H9 (cell line): ENCODE data around the gene N4BP2. TPM values are rescaled to one million over a fixed set of nuclear protein-coding genes. Genes with fewer than 3 reads are reported as not detected.

Source experiments
- DNase-seq: peaks from one replicate; pipeline ENCODE4 v3.0.0-alpha.2; 2017
- H2AFZ ChIP-seq: one replicate; pipeline ENCODE4 v1.6.1; 2013; ENCODE audit warnings: mild to moderate bottlenecking, low read length, control low read depth, moderate library complexity
- H2AK5ac ChIP-seq: 2 replicates; pipeline ENCODE4 v1.6.1; 2013; ENCODE audit warnings: low read length, control low read depth, mixed read lengths; ENCODE audit not compliant: insufficient read length
- H2BK120ac ChIP-seq: one replicate; pipeline ENCODE4 v1.6.1; 2013; ENCODE audit warnings: low read depth, mild to moderate bottlenecking, low read length, control low read depth, inconsistent platforms; ENCODE audit not compliant: poor library complexity, severe bottlenecking
- H2BK12ac ChIP-seq: 2 replicates; pipeline ENCODE4 v1.6.1; 2013; ENCODE audit warnings: low read length, control low read depth, mixed read lengths, low read depth; ENCODE audit not compliant: insufficient read length
- H2BK15ac ChIP-seq: 2 replicates; pipeline ENCODE4 v1.6.1; 2013; ENCODE audit warnings: low read depth, low read length, control low read depth
- H2BK20ac ChIP-seq: one replicate; pipeline ENCODE4 v1.6.1; 2013; ENCODE audit warnings: low read depth, mild to moderate bottlenecking, low read length, control low read depth, inconsistent platforms; ENCODE audit not compliant: poor library complexity, severe bottlenecking
- H2BK5ac ChIP-seq: 2 replicates; pipeline ENCODE4 v1.6.1; 2013; ENCODE audit warnings: low read length, control low read depth, mixed read lengths; ENCODE audit not compliant: insufficient read length
- H3K14ac ChIP-seq: 2 replicates; pipeline ENCODE4 v1.6.1; 2013; ENCODE audit warnings: low read length, control low read depth; ENCODE audit not compliant: insufficient read depth
- H3K18ac ChIP-seq: 2 replicates; pipeline ENCODE4 v1.6.1; 2013; ENCODE audit warnings: low read depth, mild to moderate bottlenecking, mixed read lengths, low read length, control low read depth; ENCODE audit not compliant: insufficient read length
- H3K23ac ChIP-seq: 2 replicates; pipeline ENCODE4 v1.6.1; 2013; ENCODE audit warnings: low read length, control low read depth, mixed read lengths, low read depth; ENCODE audit not compliant: insufficient read length
- H3K23me2 ChIP-seq: 2 replicates; pipeline ENCODE4 v1.6.1; 2013; ENCODE audit warnings: low read depth, mild to moderate bottlenecking, mixed read lengths, low read length, control low read depth; ENCODE audit not compliant: insufficient read length, poor library complexity, severe bottlenecking
- H3K27ac ChIP-seq: 2 replicates; pipeline ENCODE4 v1.5.1; 2013; ENCODE audit warnings: low read length, control low read depth, mixed read lengths, low read depth; ENCODE audit not compliant: insufficient read length
- H3K27me3 ChIP-seq: 2 replicates; pipeline ENCODE4 v1.6.1; 2013; ENCODE audit warnings: low read length, control low read depth, inconsistent platforms; ENCODE audit not compliant: insufficient read depth
- H3K4ac ChIP-seq: 2 replicates; pipeline ENCODE4 v1.6.1; 2013; ENCODE audit warnings: low read depth, mild to moderate bottlenecking, control low read depth, inconsistent platforms, low read length, moderate library complexity
- H3K4me1 ChIP-seq: 2 replicates; pipeline ENCODE4 v1.6.1; 2013; ENCODE audit warnings: low read length, control low read depth, inconsistent platforms; ENCODE audit not compliant: insufficient read depth
- H3K4me2 ChIP-seq: 2 replicates; pipeline ENCODE4 v1.6.1; 2013; ENCODE audit warnings: low read length, control low read depth, mixed read lengths; ENCODE audit not compliant: insufficient read length, insufficient read depth
- H3K56ac ChIP-seq: 2 replicates; pipeline ENCODE4 v1.6.1; 2013; ENCODE audit warnings: low read depth, mild to moderate bottlenecking, mixed read lengths, low read length, control low read depth; ENCODE audit not compliant: insufficient read length
- H3K79me1 ChIP-seq: 2 replicates; pipeline ENCODE4 v1.6.1; 2013; ENCODE audit warnings: low read depth, mild to moderate bottlenecking, moderate library complexity, low read length, control low read depth, inconsistent platforms; ENCODE audit not compliant: insufficient read depth, poor library complexity, severe bottlenecking
- H3K79me2 ChIP-seq: 2 replicates; pipeline ENCODE4 v1.6.1; 2013; ENCODE audit warnings: low read length, control low read depth, inconsistent platforms; ENCODE audit not compliant: insufficient read depth
- H3K9ac ChIP-seq: 2 replicates; pipeline ENCODE4 v1.6.1; 2013; ENCODE audit warnings: low read length, control low read depth, mixed read lengths; ENCODE audit not compliant: insufficient read length; ENCODE audit errors: extremely low read depth
- H3K9me3 ChIP-seq: one replicate; pipeline ENCODE4 v1.6.1; 2013; ENCODE audit warnings: low read depth, low read length, inconsistent platforms; ENCODE audit not compliant: control insufficient read depth
- H3T11ph ChIP-seq: one replicate; pipeline ENCODE4 v1.6.1; 2013; ENCODE audit warnings: mild to moderate bottlenecking, low read length, control low read depth, inconsistent platforms
- H4K20me1 ChIP-seq: one replicate; pipeline ENCODE4 v1.6.1; 2013; ENCODE audit not compliant: control insufficient read depth, insufficient read length, insufficient read depth
- H4K5ac ChIP-seq: 2 replicates; pipeline ENCODE4 v1.6.1; 2013; ENCODE audit warnings: low read depth, mild to moderate bottlenecking, mixed read lengths, low read length, control low read depth; ENCODE audit not compliant: insufficient read length
- H4K8ac ChIP-seq: replicated peaks from 2 replicates; pipeline ENCODE4 v1.6.1; 2013; ENCODE audit warnings: low read length, control low read depth, mixed read lengths, low read depth; ENCODE audit not compliant: insufficient read length
- H4K91ac ChIP-seq: 2 replicates; pipeline ENCODE4 v1.6.1; 2013; ENCODE audit warnings: low read depth, mild to moderate bottlenecking, moderate library complexity, mixed read lengths, low read length, control low read depth; ENCODE audit not compliant: insufficient read length
- H3K27ac Mint-ChIP-seq, 3 experiments: 2 replicates in 2 of 3; 3 replicates in 1 of 3; pipeline ENCODE4 v1.8.0; 2020 to 2021; ENCODE audit warnings: mixed read lengths in 3 of 3, mild to moderate bottlenecking in 1 of 3, moderate library complexity in 1 of 3
- H3K27me3 Mint-ChIP-seq: 2 replicates; pipeline ENCODE4 v1.8.0; 2021; ENCODE audit warnings: low read depth, mild to moderate bottlenecking, moderate library complexity, mixed read lengths
- H3K36me3 Mint-ChIP-seq, 3 experiments: 2 replicates in 2 of 3; 3 replicates in 1 of 3; pipeline ENCODE4 v1.8.0; 2020 to 2021; ENCODE audit warnings: low read depth in 3 of 3, mixed read lengths in 3 of 3; ENCODE audit not compliant: insufficient read depth in 1 of 3
- H3K4me1 Mint-ChIP-seq, 2 experiments: 2 replicates each; pipeline ENCODE4 v1.8.0; 2020; ENCODE audit warnings: mixed read lengths in 2 of 2
- H3K4me3 Mint-ChIP-seq, 2 experiments: 2 replicates in 1 of 2; 3 replicates in 1 of 2; pipeline ENCODE4 v1.8.0; 2020 to 2021; ENCODE audit warnings: mild to moderate bottlenecking in 2 of 2, mixed read lengths in 2 of 2, moderate library complexity in 1 of 2
- H3K9me3 Mint-ChIP-seq, 2 experiments: 2 replicates in 1 of 2; 3 replicates in 1 of 2; pipeline ENCODE4 v1.8.0; 2020; ENCODE audit warnings: mild to moderate bottlenecking in 2 of 2, mixed read lengths in 2 of 2, moderate library complexity in 1 of 2
- CTCF ChIP-seq: fragments of 200-600 bp; sonication (generic); conservative IDR thresholded peaks from 3 replicates; pipeline ENCODE4 v1.8.0; 2021; ENCODE audit warnings: antibody characterized with exemption, mild to moderate bottlenecking
- whole genome bisulfite sequencing: extraction: QIAGEN DNeasy Blood & Tissue Kit; methylation state at CpG from one replicate; pipeline ENCODE4 v1.1.7; 2013; ENCODE audit warnings: missing lambda C conversion rate, low lambda C conversion rate, mixed read lengths; ENCODE audit not compliant: insufficient read length; ENCODE audit errors: extremely low coverage; 5-methylcytosine and 5-hydroxymethylcytosine counted together
- total RNA-seq: library from RNA; stranded (reverse); gene quantifications from 2 replicates; pipeline ENCODE4 v1.2.1, GENCODE V29; 2021

N4BP2 gene
- total RNA-seq, 1 experiment from 2014 or later: 35.0 TPM

- TF ChIP-seq CTCF: no peak
- Histone ChIP-seq H2BK15ac (no peak overlapping the region), H4K20me1 (no peaks in the 10 kb centered on the region)
Measured at GRCh38 chr4:40065010-40065409, 8.4 kb downstream of the N4BP2 start.

More at GRCh38 chr4:40065010-40065409, 8.4 kb downstream of the N4BP2 start:
- no peak overlapping the region for H3K18ac ChIP-seq
- H3K27me3 ChIP-seq: no peaks in the 10 kb centered on the region
- H4K8ac ChIP-seq: no peak overlapping the region
- H3K79me2 ChIP-seq: peaks cover 13% of the 10 kb centered on the region; the same call in 1 of the 2 replicates
- no peak overlapping the region for H3K27ac ChIP-seq
- no peaks in the 10 kb centered on the region for H3K4me1 ChIP-seq
- no peak overlapping the region for H3K14ac ChIP-seq
- no peak overlapping the region for H2AK5ac ChIP-seq
- no peak overlapping the region for H2AFZ ChIP-seq
- H3K23ac ChIP-seq: no peak overlapping the region
- no peak overlapping the region for H2BK12ac ChIP-seq
- no CpG with 5 or more reads among the region's 3 CpGs for WGBS
- H3K9me3 ChIP-seq: no peaks in the 10 kb centered on the region
- no peak overlapping the region for H3K56ac ChIP-seq
- no peak for DNase-seq
- no peak overlapping the region for H4K5ac ChIP-seq
- no peaks in the 10 kb centered on the region for H3K23me2 ChIP-seq
- H3K9ac ChIP-seq: no peak overlapping the region
- H3K27ac Mint-ChIP-seq: peak overlapping the region in 1 of 3 experiments; percentile 61; a peak in 1 of 7 replicates
- H3K4ac ChIP-seq: no peak overlapping the region
- H2BK5ac ChIP-seq: no peak overlapping the region
- H3K27me3 Mint-ChIP-seq: no peaks in the 10 kb centered on the region
- no peak overlapping the region for H3K4me3 Mint-ChIP-seq
- H3K79me1 ChIP-seq: peaks cover 8% of the 10 kb centered on the region
- no peak overlapping the region for H3K4me2 ChIP-seq
- no peak overlapping the region for H3T11ph ChIP-seq
- H2BK120ac ChIP-seq: no peak overlapping the region
- no peaks in the 10 kb centered on the region for H3K9me3 Mint-ChIP-seq
- no peak overlapping the region for H4K91ac ChIP-seq
- peaks cover 3 to 6% of the 10 kb centered on the region in 2 experiments; a peak in 3 of 4 replicates for H3K4me1 Mint-ChIP-seq
- peaks cover 16 to 44% (median 38%) of the 10 kb centered on the region in 3 experiments for H3K36me3 Mint-ChIP-seq
- H2BK20ac ChIP-seq: no peak overlapping the region
